ENCODE measurements around the gene SFXN4.

SFXN4 gene

DNA sequence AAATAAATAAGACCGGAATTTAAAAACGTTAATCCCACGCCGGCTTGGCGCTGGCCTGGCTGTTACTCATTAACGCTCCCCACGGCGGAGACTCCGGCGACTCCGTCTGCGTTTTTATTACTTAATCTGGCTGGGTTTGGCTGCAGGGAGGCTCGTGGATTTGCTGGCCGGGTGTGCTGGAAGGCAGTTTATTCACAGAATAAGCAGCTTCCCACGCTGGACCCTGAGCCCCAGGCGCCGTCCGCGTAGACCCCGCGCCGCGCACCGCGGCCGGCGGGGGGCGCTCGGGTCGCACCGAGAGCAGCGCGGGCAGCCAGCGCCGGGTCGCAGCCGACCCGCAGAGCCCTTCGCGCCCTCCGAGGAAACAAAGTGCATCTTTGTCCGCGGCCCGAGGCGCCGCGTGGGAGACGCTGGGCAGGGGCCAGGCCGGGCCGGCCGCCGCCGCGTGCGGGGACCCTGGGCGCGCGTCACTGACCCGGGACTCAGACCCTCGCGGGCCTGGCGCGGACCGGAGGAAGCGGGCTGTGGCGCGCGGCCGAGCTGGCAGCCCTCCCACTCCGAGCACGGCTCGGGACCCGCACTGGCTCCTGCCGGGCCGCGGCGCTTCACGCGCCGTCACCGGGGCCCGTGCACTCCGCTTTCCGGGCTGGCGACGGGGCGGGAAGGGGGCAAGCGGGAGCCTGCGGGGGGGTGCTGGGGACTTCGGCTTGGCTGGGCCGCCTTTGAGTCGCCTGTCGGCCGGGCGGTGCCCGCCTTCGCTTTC lies 41.3 kb upstream of the SFXN4 start:
- Histone ChIP-seq H3K27me3 (ENCODE audit: control insufficient read depth, insufficient read depth, low read length) (no peaks in the 10 kb centered on the region), H3K9ac (ENCODE audit: low read depth, low read length) (peak overlapping the region; percentile 82), H3K36me3 (ENCODE audit: insufficient read depth, low read length) (no peaks in the 10 kb centered on the region), H3K4me1 (ENCODE audit: control insufficient read depth, insufficient read depth, low read length) (peaks cover 34% of the 10 kb centered on the region), H3K4me2 (ENCODE audit: low read length) (peak overlapping the region; percentile 93), H3K9me3 (replicated peaks; ENCODE audit: low read length) (no peaks in the 10 kb centered on the region), H3K4me3 (ENCODE audit: low read length) (peak overlapping the region; percentile 77)

DNA sequence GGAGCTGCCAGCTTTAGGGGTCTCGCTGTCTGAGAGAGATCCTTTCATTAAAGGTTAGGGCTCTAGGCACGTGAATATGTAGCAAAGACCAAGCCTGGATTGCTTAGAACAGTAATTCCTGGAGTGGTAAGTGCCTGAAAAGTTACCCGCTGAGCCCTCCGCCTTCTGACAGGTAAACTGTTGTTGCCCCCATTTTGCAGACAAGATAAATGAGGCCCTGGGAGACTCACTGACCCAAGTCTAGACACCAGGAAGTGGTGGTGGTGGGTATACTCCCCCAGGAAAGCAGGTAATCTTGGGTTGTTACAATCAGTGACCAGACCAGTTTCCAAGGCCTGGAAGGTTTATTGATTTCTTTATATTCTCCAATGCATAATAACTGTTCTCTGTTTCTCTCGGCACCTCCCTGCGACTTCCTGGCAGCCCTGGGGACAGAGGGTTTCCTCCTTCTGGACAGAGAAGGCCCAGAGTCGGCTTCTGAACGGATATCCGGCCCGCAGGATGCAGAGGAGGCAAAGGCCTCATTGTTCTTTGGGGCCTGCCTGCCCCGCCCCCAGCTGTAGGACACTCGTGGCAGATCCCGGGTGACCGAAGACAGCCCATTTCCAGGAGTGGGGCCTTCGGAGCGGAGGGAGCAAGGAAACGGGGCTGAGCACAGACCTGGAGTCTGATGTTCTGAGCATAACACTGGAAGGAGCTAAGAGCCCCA lies 40.5 kb upstream of the SFXN4 start:
- no peaks in the 10 kb centered on the region for H3K27me3 ChIP-seq (ENCODE audit: control insufficient read depth, insufficient read depth, low read length)
- H3K4me3 ChIP-seq (ENCODE audit: low read length) = peak overlapping the region; percentile 77
- peak overlapping the region; percentile 93 for H3K4me2 ChIP-seq (ENCODE audit: low read length)
- H3K9ac ChIP-seq (ENCODE audit: low read depth, low read length) = peak overlapping the region; percentile 82
- peaks cover 34% of the 10 kb centered on the region for H3K4me1 ChIP-seq (ENCODE audit: control insufficient read depth, insufficient read depth, low read length)
- no peaks in the 10 kb centered on the region for H3K9me3 ChIP-seq (replicated peaks; ENCODE audit: low read length)
- no peaks in the 10 kb centered on the region for H3K36me3 ChIP-seq (ENCODE audit: insufficient read depth, low read length)

DNA sequence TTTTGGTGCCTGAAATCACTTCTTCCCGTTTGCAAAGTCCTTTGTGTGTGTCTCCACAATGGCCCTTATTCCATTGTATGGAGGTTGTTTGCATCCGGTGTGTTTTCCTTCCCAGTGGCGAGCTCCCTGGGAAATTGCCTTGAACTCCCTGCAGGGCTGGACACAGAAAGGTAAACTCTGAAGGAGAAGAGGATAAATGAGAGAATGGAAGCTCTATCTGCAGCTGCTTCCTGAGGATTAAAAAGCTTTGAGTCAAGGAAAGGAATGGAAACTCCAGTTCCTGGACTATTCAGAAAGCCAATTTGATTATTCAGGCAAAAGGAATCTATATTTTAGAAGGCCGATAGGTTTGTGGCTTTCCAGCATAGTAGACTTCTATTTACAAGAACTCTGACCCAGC lies 37.5 kb upstream of the SFXN4 start:
- Histone ChIP-seq H3K9ac (ENCODE audit: low read depth, low read length) (no peak overlapping the region), H3K27me3 (ENCODE audit: control insufficient read depth, insufficient read depth, low read length) (peaks cover 8% of the 10 kb centered on the region), H3K4me1 (ENCODE audit: control insufficient read depth, insufficient read depth, low read length) (peaks cover 15% of the 10 kb centered on the region), H3K4me3 (ENCODE audit: low read length) (no peak overlapping the region), H3K36me3 (ENCODE audit: insufficient read depth, low read length) (no peaks in the 10 kb centered on the region), H3K4me2 (ENCODE audit: low read length) (no peak overlapping the region), H3K9me3 (replicated peaks; ENCODE audit: low read length) (no peaks in the 10 kb centered on the region)

DNA sequence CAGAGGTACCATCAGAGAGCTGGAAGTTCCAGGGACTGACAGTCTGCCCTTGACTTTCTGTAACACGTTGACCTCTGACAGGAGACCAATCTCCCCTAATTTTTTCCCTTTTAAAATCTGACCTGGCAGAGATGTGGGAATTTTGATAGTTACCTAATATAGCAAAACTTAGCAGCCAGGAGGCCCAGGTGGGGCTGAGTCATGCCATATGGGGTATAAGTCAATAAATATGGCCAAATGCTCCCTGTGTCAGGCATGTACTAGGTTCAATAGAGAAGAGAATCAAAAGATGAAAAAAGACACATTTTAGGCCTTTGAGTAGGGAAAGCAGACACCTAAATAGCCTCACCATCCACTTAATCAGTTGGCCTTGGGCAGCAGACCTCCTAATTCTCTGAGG lies 35.7 kb upstream of the SFXN4 start:
- H3K4me3 ChIP-seq (ENCODE audit: low read length) = no peak overlapping the region
- no peak overlapping the region for H3K9ac ChIP-seq (ENCODE audit: low read depth, low read length)
- H3K9me3 ChIP-seq (replicated peaks; ENCODE audit: low read length) = no peaks in the 10 kb centered on the region
- peaks cover 15% of the 10 kb centered on the region for H3K4me1 ChIP-seq (ENCODE audit: control insufficient read depth, insufficient read depth, low read length)
- H3K27me3 ChIP-seq (ENCODE audit: control insufficient read depth, insufficient read depth, low read length) = peaks cover 8% of the 10 kb centered on the region
- H3K36me3 ChIP-seq (ENCODE audit: insufficient read depth, low read length) = no peaks in the 10 kb centered on the region
- H3K4me2 ChIP-seq (ENCODE audit: low read length) = no peak overlapping the region

DNA sequence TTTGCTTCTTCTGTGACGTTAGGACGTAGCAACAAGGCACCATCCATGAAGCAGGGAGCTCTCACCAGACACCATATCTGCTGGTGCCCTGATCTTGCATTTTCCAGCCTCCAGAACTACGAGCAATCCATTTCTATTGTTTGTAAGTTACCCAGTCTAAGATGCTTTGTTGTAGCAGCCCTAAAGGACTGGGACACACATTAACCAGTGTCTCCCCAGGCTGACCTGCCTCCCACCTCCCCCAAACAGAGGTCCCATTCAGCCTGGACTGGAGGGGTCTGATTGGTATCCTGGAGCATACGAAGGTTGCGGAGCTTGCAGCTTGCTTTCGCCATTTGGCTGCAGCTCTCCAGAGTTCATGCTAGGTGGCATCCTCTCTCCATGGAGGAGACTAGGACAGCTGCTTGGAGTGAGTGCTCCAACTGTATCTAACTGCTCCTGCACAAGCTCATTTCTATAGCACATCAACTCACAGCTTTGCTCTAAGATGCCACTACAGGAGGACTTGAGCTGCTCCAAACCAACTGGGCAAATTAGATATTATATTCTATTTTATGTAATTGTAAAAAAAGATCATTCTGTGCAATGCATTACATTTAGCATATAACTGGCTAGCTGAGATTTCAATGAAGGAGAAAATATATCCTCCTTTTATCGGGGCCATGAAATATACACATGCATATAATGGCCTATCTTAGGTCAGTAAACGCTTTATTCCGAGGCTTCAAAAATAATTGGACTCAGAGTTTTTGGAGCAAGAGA lies 33.9 kb upstream of the SFXN4 start:
- H3K4me1 ChIP-seq (ENCODE audit: control insufficient read depth, insufficient read depth, low read length) = peaks cover 11% of the 10 kb centered on the region
- peak overlapping the region; percentile 41 for H3K4me2 ChIP-seq (ENCODE audit: low read length)
- no peaks in the 10 kb centered on the region for H3K9me3 ChIP-seq (replicated peaks; ENCODE audit: low read length)
- H3K4me3 ChIP-seq (ENCODE audit: low read length) = no peak overlapping the region
- H3K27me3 ChIP-seq (ENCODE audit: control insufficient read depth, insufficient read depth, low read length) = peaks cover 15% of the 10 kb centered on the region
- no peaks in the 10 kb centered on the region for H3K36me3 ChIP-seq (ENCODE audit: insufficient read depth, low read length)
- no peak overlapping the region for H3K9ac ChIP-seq (ENCODE audit: low read depth, low read length)

DNA sequence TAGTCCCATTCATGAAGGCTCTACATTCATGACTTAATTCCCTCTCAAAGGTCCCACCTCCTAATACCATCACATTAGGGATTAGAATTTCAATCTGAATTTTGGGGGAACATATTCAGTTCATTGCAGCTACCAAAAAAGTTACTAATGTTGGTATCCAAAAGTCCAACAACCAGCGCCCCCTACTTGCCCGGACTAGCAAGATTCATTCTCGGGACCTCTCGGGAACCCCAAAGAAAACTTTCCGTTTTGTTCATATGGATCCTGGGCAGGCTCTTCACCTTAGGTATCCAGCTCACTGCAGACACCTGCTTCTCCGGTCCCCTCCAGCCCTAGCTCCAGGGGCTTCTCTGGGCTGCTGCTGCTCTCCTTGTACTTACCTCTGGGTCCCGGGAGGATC lies 32.9 kb upstream of the SFXN4 start:
- no peak overlapping the region for H3K4me3 ChIP-seq (ENCODE audit: low read length)
- peaks cover 15% of the 10 kb centered on the region for H3K27me3 ChIP-seq (ENCODE audit: control insufficient read depth, insufficient read depth, low read length)
- H3K9ac ChIP-seq (ENCODE audit: low read depth, low read length) = no peak overlapping the region
- no peak overlapping the region for H3K4me2 ChIP-seq (ENCODE audit: low read length)
- no peaks in the 10 kb centered on the region for H3K9me3 ChIP-seq (replicated peaks; ENCODE audit: low read length)
- peaks cover 9% of the 10 kb centered on the region for H3K4me1 ChIP-seq (ENCODE audit: control insufficient read depth, insufficient read depth, low read length)
- no peaks in the 10 kb centered on the region for H3K36me3 ChIP-seq (ENCODE audit: insufficient read depth, low read length)

DNA sequence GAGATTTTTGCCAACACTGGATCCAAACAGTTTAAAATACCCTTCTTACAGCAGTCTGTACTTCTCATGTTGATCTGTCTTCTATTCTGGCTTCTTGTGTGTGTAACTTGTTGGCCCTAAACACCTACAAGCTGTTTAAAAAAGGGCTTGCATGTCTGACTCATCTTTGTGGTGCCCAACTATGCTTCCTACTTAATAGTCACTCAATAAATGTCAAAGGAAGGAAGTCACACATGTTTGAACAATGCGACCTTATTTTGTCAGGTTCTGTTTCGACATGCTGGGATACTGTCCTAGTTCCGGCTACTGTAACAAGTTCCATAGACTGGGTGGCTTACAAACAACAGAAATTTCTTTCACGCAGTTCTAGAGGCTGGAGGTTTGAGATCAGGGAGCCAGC lies 32.4 kb upstream of the SFXN4 start:
- no peak overlapping the region for H3K4me2 ChIP-seq (ENCODE audit: low read length)
- no peaks in the 10 kb centered on the region for H3K9me3 ChIP-seq (replicated peaks; ENCODE audit: low read length)
- no peak overlapping the region for H3K9ac ChIP-seq (ENCODE audit: low read depth, low read length)
- no peaks in the 10 kb centered on the region for H3K36me3 ChIP-seq (ENCODE audit: insufficient read depth, low read length)
- peaks cover 15% of the 10 kb centered on the region for H3K27me3 ChIP-seq (ENCODE audit: control insufficient read depth, insufficient read depth, low read length)
- peaks cover 7% of the 10 kb centered on the region for H3K4me1 ChIP-seq (ENCODE audit: control insufficient read depth, insufficient read depth, low read length)
- H3K4me3 ChIP-seq (ENCODE audit: low read length) = no peak overlapping the region

DNA sequence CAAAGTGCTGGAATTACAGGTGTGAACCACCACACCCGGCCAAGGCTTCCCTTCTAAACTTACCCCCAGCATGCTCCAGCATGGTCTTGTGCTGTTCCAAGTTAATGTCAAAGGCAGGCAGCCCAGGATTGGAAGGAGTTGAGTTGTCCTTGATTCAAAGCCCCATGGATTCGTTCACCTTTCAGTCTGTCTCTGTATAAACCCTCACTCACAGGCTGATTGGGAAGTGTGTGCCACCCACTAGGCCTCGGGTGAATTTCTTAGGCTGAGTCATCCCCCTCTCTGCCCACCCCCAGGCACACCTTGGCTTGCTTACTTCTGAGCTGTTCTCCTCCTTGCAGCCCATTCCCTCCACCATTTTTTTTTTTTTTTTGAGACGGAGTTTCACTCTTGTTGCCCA lies 26.4 kb upstream of the SFXN4 start:
- Histone ChIP-seq H3K4me2 (ENCODE audit: low read length) (no peak overlapping the region), H3K27me3 (ENCODE audit: control insufficient read depth, insufficient read depth, low read length) (peaks cover 7% of the 10 kb centered on the region)

DNA sequence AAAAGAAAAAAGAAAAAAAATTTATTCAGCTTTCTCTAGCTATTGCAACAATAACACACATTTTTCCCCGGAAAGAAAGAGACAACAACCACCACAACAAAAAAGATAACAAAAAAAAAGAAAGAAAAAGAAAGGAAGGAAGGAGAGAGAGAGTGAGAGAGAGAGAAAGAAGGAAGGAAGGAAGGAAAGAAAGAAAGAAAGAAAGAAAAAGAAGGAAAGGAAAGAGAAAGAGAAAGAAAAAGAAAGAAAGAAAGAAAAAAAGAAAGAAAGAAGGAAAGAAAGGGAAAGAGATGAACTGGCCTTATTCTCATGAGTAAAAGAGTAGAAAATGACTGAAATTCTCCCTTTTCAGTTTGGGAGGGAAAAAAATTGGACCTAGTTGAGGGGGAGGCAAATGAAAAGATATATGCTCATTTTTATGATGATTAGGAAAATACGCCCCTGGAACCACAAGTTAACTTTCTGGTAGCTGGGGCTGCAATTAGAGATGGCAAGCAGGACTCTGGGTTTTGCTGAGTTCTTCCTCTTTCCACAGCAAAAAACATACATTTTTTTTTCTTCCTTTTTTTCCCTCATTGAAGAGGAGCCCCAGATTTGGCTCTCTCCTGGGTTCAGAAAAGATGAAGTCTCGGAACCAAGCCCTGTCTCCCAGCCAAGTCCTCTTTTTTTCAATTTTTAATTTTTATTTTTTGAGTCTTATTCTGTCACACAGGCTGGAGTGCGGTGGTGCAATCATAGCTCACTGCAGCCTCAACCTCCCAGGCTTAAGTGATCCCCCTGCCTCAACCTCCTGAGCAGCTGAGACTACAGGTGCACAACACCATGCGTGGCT lies 25.7 kb upstream of the SFXN4 start:
- no peak overlapping the region for H3K4me3 ChIP-seq (ENCODE audit: low read length)
- H3K9ac ChIP-seq (ENCODE audit: low read depth, low read length) = no peak overlapping the region
- H3K27me3 ChIP-seq (ENCODE audit: control insufficient read depth, insufficient read depth, low read length) = peaks cover 7% of the 10 kb centered on the region
- no peaks in the 10 kb centered on the region for H3K36me3 ChIP-seq (ENCODE audit: insufficient read depth, low read length)
- peaks cover 10% of the 10 kb centered on the region for H3K4me1 ChIP-seq (ENCODE audit: control insufficient read depth, insufficient read depth, low read length)
- H3K9me3 ChIP-seq (replicated peaks; ENCODE audit: low read length) = no peaks in the 10 kb centered on the region
- no peak overlapping the region for H3K4me2 ChIP-seq (ENCODE audit: low read length)

More for the DNA sequence above, 26.4 kb upstream of the SFXN4 start:
- H3K4me3 ChIP-seq (ENCODE audit: low read length) = no peak overlapping the region
- H3K4me1 ChIP-seq (ENCODE audit: control insufficient read depth, insufficient read depth, low read length) = peaks cover 10% of the 10 kb centered on the region
- no peak overlapping the region for H3K9ac ChIP-seq (ENCODE audit: low read depth, low read length)
- no peaks in the 10 kb centered on the region for H3K36me3 ChIP-seq (ENCODE audit: insufficient read depth, low read length)
- H3K9me3 ChIP-seq (replicated peaks; ENCODE audit: low read length) = no peaks in the 10 kb centered on the region

DNA sequence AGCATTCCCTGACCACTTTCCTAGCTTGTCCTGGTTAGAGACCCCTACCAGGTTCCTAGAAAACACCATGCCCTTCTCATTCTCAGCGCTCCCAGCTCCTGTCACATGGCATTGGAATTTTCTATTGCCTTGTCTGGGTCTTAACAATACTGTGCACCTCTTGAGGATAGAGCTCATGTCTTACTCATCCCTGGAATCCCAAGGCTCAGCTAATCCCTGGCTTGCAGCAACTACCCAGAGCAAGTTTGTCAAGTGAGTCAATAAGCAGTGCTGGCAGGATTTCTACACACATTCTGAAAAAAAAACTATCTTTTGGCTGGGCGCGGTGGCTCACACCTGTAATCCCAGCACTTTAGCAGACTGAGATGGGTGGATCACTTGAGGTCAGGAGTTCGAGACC lies 24.8 kb upstream of the SFXN4 start:
- Histone ChIP-seq H3K9me3 (replicated peaks; ENCODE audit: low read length) (no peaks in the 10 kb centered on the region), H3K4me2 (ENCODE audit: low read length) (no peak overlapping the region), H3K4me3 (ENCODE audit: low read length) (no peak overlapping the region), H3K9ac (ENCODE audit: low read depth, low read length) (no peak overlapping the region), H3K27me3 (ENCODE audit: control insufficient read depth, insufficient read depth, low read length) (peaks cover 7% of the 10 kb centered on the region), H3K4me1 (ENCODE audit: control insufficient read depth, insufficient read depth, low read length) (peaks cover 10% of the 10 kb centered on the region), H3K36me3 (ENCODE audit: insufficient read depth, low read length) (no peaks in the 10 kb centered on the region)

DNA sequence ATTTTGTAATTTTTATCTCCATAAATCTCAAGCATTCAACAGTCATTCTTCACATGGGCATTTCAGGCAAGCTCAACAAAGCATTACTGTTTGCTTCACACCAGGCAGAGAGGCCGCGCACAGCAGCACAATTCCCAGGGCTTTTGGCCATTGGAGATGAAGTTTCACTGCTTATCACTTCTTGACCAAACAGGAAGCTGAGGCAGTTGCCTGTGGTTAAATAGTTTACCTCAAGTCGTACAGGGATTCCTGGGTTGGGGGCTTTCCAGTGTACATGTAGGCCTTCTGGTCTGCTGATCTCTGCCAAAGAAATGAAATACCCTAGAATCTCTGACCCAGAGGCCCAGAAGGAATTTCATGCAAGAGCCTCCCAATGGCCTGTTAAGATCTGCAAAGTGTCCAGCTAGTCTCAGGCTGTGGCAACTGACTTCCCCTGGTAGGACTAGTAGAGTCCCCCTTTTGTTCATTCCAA lies 24.3 kb upstream of the SFXN4 start:
- Histone ChIP-seq H3K4me3 (ENCODE audit: low read length) (no peak overlapping the region), H3K4me2 (ENCODE audit: low read length) (no peak overlapping the region), H3K9me3 (replicated peaks; ENCODE audit: low read length) (no peaks in the 10 kb centered on the region), H3K27me3 (ENCODE audit: control insufficient read depth, insufficient read depth, low read length) (peaks cover 5% of the 10 kb centered on the region), H3K9ac (ENCODE audit: low read depth, low read length) (no peak overlapping the region), H3K36me3 (ENCODE audit: insufficient read depth, low read length) (no peaks in the 10 kb centered on the region), H3K4me1 (ENCODE audit: control insufficient read depth, insufficient read depth, low read length) (peaks cover 10% of the 10 kb centered on the region)
